GM12875 (cell line): ENCODE measurements around the gene TMEM101.

Experiments
- H3K4me3 ChIP-seq: one replicate; pipeline ENCODE4 v1.5.1; 2011; ENCODE audit warnings: low read depth, low read length, control low read depth
- TF ChIP-seq, protein P1 (sequence below): IDR thresholded peaks from 2 replicates; pipeline ENCODE4 v1.5.1; 2011; ENCODE audit warnings: low read depth, mild to moderate bottlenecking, control low read depth, inconsistent platforms, low read length, moderate library complexity, borderline replicate concordance; ENCODE audit not compliant: insufficient read depth

The TMEM101 gene

DNA sequence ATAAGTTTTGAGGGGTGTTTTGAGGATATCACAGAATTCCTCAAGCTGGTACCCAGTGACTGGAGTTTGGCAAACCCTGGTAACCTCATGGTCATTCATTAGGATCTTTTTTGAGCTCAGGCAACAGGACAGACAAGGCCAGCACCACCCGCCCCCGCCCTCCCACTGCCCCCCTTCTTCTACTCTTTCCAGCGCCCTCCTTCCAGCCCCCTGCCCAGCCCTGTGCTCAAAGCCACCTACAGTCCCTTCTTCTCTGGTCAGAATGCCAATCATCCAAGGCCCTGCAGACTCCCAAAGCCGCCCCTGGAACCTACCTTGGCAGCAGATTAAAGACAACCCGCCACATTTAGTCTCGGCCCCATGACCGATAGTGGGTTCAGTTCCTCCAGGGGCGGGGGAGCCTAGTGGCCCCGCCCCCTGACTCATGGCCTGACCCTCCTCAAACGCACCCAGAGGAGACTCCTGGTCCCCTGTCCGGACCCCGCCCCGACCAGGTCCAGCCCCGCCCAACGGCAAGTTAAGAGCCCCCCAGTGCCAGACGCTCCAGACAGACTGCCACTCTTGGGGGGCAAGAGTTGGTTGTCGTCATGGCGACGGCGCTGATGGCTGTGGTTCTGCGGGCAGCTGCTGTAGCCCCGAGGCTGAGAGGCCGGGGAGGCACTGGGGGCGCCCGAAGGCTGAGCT lies 10.5 kb downstream of the TMEM101 start, which contains the start of gene NAGS:
Gene NAGS, plus strand, starts transcription at position 546 of the 684 bp plus-strand sequence. Its CDS starts 42 bp downstream, at position 588.
- H3K4me3 ChIP-seq, result no peak within 1 kb of the TSS
- TF ChIP-seq, protein P1, sequence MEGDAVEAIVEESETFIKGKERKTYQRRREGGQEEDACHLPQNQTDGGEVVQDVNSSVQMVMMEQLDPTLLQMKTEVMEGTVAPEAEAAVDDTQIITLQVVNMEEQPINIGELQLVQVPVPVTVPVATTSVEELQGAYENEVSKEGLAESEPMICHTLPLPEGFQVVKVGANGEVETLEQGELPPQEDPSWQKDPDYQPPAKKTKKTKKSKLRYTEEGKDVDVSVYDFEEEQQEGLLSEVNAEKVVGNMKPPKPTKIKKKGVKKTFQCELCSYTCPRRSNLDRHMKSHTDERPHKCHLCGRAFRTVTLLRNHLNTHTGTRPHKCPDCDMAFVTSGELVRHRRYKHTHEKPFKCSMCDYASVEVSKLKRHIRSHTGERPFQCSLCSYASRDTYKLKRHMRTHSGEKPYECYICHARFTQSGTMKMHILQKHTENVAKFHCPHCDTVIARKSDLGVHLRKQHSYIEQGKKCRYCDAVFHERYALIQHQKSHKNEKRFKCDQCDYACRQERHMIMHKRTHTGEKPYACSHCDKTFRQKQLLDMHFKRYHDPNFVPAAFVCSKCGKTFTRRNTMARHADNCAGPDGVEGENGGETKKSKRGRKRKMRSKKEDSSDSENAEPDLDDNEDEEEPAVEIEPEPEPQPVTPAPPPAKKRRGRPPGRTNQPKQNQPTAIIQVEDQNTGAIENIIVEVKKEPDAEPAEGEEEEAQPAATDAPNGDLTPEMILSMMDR, result no peak

DNA sequence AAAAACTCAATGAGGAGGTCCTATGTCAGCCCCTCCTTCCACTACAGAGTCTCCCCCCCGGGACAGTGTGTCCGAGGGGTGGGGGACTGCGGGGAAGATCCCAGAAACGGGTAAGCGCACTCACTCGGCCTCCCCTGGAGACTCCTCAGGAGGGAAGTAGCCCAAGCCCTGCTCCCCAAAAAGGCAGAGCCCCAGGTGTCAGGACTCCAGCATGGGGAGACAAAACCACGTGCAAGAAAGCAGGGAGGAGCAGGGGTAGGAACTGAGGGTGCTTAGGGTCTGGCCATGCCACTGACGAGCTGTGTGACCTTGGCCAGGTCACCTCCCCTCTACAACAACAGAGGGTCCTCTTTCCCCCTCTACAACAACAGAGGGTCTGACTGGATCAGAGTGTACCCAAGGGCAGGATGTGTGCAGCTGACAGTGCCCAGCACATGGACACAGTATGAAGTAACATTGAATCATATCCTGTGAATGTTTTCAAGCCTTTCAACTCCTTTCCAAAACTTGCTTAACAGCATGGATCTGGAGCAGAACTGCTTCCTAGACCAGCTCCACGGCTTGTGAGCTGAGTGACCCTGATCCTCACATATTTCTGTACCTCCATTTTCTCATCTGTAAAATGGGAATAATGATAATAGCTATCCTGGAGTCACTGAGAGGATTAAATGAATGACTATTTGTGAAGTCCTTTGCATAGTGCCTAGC lies 12.5 kb downstream of the TMEM101 start:
- no peak overlapping the region for H3K4me3 ChIP-seq
- TF ChIP-seq, protein P1, result no peak

DNA sequence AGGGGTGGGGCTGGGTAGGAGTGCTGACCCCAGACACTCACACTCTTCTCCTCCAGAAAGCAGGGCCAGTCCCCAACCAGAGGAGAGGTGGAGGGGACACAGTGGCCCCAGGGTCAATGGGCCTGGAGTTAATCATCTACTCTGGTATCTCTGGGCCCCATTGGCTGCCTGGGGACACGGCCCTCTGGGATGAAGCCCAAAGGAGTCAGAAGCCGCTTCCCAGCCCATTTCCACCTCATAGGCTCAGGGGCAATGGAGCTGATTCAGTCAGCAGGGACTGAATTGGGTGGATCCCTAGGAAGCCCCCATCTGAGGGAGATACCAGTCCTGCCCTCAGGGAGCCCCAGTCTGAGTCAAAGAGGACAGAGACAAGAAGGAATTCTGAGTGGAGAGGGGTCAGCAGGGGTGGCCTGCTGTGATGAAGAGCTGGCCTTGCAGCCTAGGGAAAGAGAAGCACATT lies 13.3 kb downstream of the TMEM101 start:
- TF ChIP-seq, protein P1, result no peak
- H3K4me3 ChIP-seq, result no peak overlapping the region

DNA sequence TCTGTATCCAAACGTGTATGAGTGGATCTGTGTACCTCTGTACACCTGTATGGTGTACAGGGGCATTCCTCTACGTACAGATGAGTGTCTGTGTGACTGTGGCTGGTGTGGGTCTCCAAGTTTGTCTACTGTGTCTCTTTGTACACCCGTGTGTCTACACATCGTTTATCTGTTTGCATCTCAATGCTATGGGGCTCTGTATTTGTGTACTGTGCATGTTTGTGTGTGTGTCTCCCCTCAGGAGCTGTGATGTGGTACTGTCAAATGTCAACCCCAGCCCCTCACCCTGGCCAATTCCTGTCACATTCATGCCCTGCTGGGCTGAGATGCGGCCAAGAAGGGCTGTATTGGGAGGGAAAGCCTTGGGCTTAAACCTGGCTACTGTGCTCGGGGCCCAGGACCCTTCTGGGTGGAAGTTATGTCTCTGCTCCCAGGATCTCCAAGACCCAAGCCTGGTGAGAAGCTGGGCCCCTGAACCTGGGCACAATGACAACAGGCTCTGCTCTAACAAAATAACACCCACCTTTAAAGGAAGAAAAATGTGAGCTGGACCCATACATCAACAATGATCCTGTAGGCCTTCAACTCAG lies 13.8 kb downstream of the TMEM101 start:
- TF ChIP-seq, protein P1, result no peak
- no peak overlapping the region for H3K4me3 ChIP-seq

DNA sequence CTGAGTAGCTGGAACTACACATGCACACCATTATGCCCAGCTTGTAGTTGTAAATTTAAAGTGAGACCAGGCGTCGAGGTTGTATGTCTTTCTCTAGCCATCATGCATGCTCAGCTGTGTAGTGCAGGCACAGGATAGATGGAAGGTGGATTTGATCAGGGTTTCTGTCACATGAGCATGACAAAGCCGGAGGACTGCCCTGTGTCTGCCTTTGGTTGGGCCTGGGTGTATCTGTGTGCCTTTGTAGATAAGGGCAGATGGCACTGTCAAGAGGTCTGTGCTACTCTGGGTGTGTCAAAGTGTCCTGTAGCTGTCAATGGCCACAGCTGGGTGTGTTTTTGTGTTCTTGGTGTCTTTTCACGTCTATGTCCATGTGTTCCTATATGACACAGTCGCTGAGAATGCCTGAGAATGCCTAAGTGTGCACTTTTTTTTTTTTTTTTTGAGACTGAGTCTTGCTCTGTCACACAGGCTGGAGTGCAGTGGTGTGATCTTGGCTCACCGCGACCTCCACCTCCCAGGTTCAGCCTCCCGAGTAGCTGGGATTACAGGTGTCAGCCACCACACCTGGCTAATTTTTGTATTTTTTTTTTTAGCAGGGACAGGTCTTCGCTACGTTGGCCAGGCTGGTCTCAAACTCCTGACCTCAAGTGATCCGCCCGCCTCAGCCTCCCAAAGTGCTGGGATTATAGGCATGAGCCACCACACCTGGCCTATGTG lies 14.5 kb downstream of the TMEM101 start:
- no peak overlapping the region for H3K4me3 ChIP-seq
- TF ChIP-seq, protein P1, result no peak

DNA sequence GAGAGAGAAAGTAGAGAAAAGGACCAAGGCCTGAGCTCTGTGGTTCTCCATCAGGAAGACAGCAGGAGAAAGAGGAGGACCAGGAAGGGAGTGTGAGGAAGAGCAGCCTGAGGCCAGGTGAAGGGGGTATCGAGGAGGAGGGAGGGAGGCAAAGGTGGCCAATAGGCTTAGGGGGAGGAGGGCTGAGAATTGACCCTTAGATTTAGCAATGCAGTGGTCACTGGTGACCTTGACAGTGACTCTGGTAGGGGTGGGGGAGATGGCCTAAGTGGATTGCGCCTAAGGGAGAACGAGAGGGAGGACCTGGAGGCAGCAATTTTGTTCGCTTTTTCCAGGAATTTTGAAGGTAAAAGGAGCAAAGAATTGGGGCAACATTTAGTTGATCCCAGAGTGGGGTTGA lies 15.7 kb downstream of the TMEM101 start:
- no peak overlapping the region for H3K4me3 ChIP-seq
- TF ChIP-seq, protein P1, result no peak
